T-helper 17 cell (primary cell): Measurements from ENCODE around the gene ANKRD29. TPM values are rescaled to one million over a fixed set of nuclear protein-coding genes. Genes with fewer than 3 reads are reported as not detected.
A peak's percentile ranks its signal among the peaks of the same experiment; 100 is the strongest.

Source experiments
- ATAC-seq: fragments of 150-1000 bp; cut with Tn5 transposase; 2 replicates; pipeline ENCODE4 v1.10.0; 2021; ENCODE audit warnings: mild to moderate bottlenecking, moderate library complexity
- DNase-seq, 3 donors: peaks; one replicate each; pipeline versions ENCODE4 v3.0.0 to v3.0.0-alpha.2; 2020 to 2021
- H3K9me3 ChIP-seq: one replicate; pipeline ENCODE4 v1.7.0; 2013; ENCODE audit warnings: low read length, mild to moderate bottlenecking; ENCODE audit not compliant: control insufficient read depth, poor library complexity, severe bottlenecking
- H3K27ac Mint-ChIP-seq: one replicate; pipeline ENCODE4 v1.8.0; 2022; ENCODE audit warnings: mild to moderate bottlenecking, moderate library complexity, mixed read lengths
- H3K27me3 Mint-ChIP-seq: one replicate; pipeline ENCODE4 v1.8.0; 2022; ENCODE audit warnings: mixed read lengths
- H3K36me3 Mint-ChIP-seq: one replicate; pipeline ENCODE4 v1.8.0; 2022; ENCODE audit warnings: low read depth, mixed read lengths
- H3K4me1 Mint-ChIP-seq: one replicate; pipeline ENCODE4 v1.8.0; 2022; ENCODE audit warnings: mild to moderate bottlenecking, mixed read lengths
- H3K4me3 Mint-ChIP-seq: one replicate; pipeline ENCODE4 v1.8.0; 2022; ENCODE audit warnings: mild to moderate bottlenecking, moderate library complexity, mixed read lengths
- total RNA-seq, 4 donors: library from RNA in 2 of 4; stranded (reverse) in 2 of 4; gene quantifications; one replicate each; pipeline ENCODE4 v1.2.3 and lab custom pipeline; 2022 to 2026

Gene ANKRD29
- total RNA-seq, 2 donors from 2014 or later, result 0.25 to 0.26 TPM

- Mint-ChIP-seq H3K27me3 (peaks cover 41% of the 10 kb centered on the region), H3K4me3 (no peak overlapping the region), H3K27ac (no peak overlapping the region), H3K36me3 (peaks cover 8% of the 10 kb centered on the region), H3K4me1 (no peaks in the 10 kb centered on the region)
- ATAC-seq, result no peak
- no peaks in the 10 kb centered on the region for H3K9me3 ChIP-seq
- no peak for DNase-seq
Observed at GRCh38 chr18:23675236-23675635, 12.5 kb upstream of the ANKRD29 start.

GRCh38 chr18:23673725-23674124, 11.0 kb upstream of the ANKRD29 start:
- Mint-ChIP-seq H3K4me3 (no peak overlapping the region), H3K36me3 (peaks cover 2% of the 10 kb centered on the region), H3K27ac (no peak overlapping the region), H3K4me1 (peaks cover 3% of the 10 kb centered on the region), H3K27me3 (peaks cover 29% of the 10 kb centered on the region)
- no peaks in the 10 kb centered on the region for H3K9me3 ChIP-seq
- no peak for ATAC-seq
- no peak for DNase-seq

GRCh38 chr18:23671564-23671963, 8.9 kb upstream of the ANKRD29 start:
- Mint-ChIP-seq H3K4me1 (peaks cover 3% of the 10 kb centered on the region), H3K4me3 (no peak overlapping the region), H3K36me3 (peaks cover 2% of the 10 kb centered on the region), H3K27me3 (peaks cover 21% of the 10 kb centered on the region), H3K27ac (no peak overlapping the region)
- no peak for ATAC-seq
- no peaks in the 10 kb centered on the region for H3K9me3 ChIP-seq
- no peak for DNase-seq

- Mint-ChIP-seq H3K27ac (no peak overlapping the region), H3K4me3 (no peak overlapping the region), H3K4me1 (peaks cover 8% of the 10 kb centered on the region), H3K27me3 (peaks cover 17% of the 10 kb centered on the region), H3K36me3 (no peaks in the 10 kb centered on the region)
- no peak for ATAC-seq
- H3K9me3 ChIP-seq, result no peaks in the 10 kb centered on the region
- no peak for DNase-seq
Observed at GRCh38 chr18:23669804-23670405, 7.2 kb upstream of the ANKRD29 start.

GRCh38 chr18:23669202-23669766, 6.6 kb upstream of the ANKRD29 start:
- peaks cover 17% of the 10 kb centered on the region for H3K27me3 Mint-ChIP-seq
- no peak for ATAC-seq
- H3K36me3 Mint-ChIP-seq, result no peaks in the 10 kb centered on the region
- no peak for DNase-seq
- peaks cover 8% of the 10 kb centered on the region for H3K4me1 Mint-ChIP-seq
- no peaks in the 10 kb centered on the region for H3K9me3 ChIP-seq
- H3K27ac Mint-ChIP-seq, result no peak overlapping the region
- H3K4me3 Mint-ChIP-seq, result no peak overlapping the region

- H3K27me3 Mint-ChIP-seq, result peaks cover 17% of the 10 kb centered on the region
- no peak overlapping the region for H3K27ac Mint-ChIP-seq
- H3K9me3 ChIP-seq, result no peaks in the 10 kb centered on the region
- H3K4me3 Mint-ChIP-seq, result no peak overlapping the region
- no peaks in the 10 kb centered on the region for H3K36me3 Mint-ChIP-seq
- peaks cover 8% of the 10 kb centered on the region for H3K4me1 Mint-ChIP-seq
- no peak for DNase-seq
- ATAC-seq, result no peak
Observed at GRCh38 chr18:23668731-23669130, 6.0 kb upstream of the ANKRD29 start.

- H3K9me3 ChIP-seq, result no peaks in the 10 kb centered on the region
- no peak for ATAC-seq
- no peak for DNase-seq
- peaks cover 3% of the 10 kb centered on the region for H3K36me3 Mint-ChIP-seq
- no peak overlapping the region for H3K27ac Mint-ChIP-seq
- no peak overlapping the region for H3K4me3 Mint-ChIP-seq
- H3K4me1 Mint-ChIP-seq, result peaks cover 17% of the 10 kb centered on the region
- H3K27me3 Mint-ChIP-seq, result peaks cover 18% of the 10 kb centered on the region
Observed at GRCh38 chr18:23667114-23667513, 4.4 kb upstream of the ANKRD29 start.

GRCh38 chr18:23664674-23665073, 2.0 kb upstream of the ANKRD29 start:
- peaks cover 24% of the 10 kb centered on the region for H3K27me3 Mint-ChIP-seq
- ATAC-seq, result no peak
- no peaks in the 10 kb centered on the region for H3K9me3 ChIP-seq

GRCh38 chr18:23661735-23662308, 889 bp downstream of the ANKRD29 start:
- no peaks in the 10 kb centered on the region for H3K9me3 ChIP-seq
- peaks cover 49% of the 10 kb centered on the region for H3K27me3 Mint-ChIP-seq
- DNase-seq, result no peak
- H3K36me3 Mint-ChIP-seq, result peaks cover 3% of the 10 kb centered on the region
- no peak for ATAC-seq
- peaks cover 23% of the 10 kb centered on the region for H3K4me1 Mint-ChIP-seq
- H3K27ac Mint-ChIP-seq, result peak overlapping the region; percentile 21
- H3K4me3 Mint-ChIP-seq, result peak overlapping the region; percentile 81

More at GRCh38 chr18:23664674-23665073, 2.0 kb upstream of the ANKRD29 start:
- no peak for DNase-seq
- Mint-ChIP-seq H3K4me3 (no peak overlapping the region), H3K4me1 (peaks cover 23% of the 10 kb centered on the region), H3K27ac (no peak overlapping the region), H3K36me3 (peaks cover 3% of the 10 kb centered on the region)

- Mint-ChIP-seq H3K27me3 (peaks cover 51% of the 10 kb centered on the region), H3K4me1 (peaks cover 17% of the 10 kb centered on the region), H3K4me3 (no peak overlapping the region), H3K27ac (no peak overlapping the region), H3K36me3 (peaks cover 3% of the 10 kb centered on the region)
- H3K9me3 ChIP-seq, result no peaks in the 10 kb centered on the region
- ATAC-seq (no peak), DNase-seq (no peak)
Observed at GRCh38 chr18:23658285-23658684, 4.4 kb downstream of the ANKRD29 start.

GRCh38 chr18:23652232-23652631, 10.5 kb downstream of the ANKRD29 start:
- no peaks in the 10 kb centered on the region for H3K36me3 Mint-ChIP-seq
- ATAC-seq (no peak), DNase-seq (no peak)
- no peak overlapping the region for H3K4me3 Mint-ChIP-seq
- H3K27me3 Mint-ChIP-seq, result peaks cover 29% of the 10 kb centered on the region
- H3K9me3 ChIP-seq, result no peaks in the 10 kb centered on the region
- H3K4me1 Mint-ChIP-seq, result peaks cover 14% of the 10 kb centered on the region
- no peak overlapping the region for H3K27ac Mint-ChIP-seq

- DNase-seq (no peak), ATAC-seq (no peak)
- no peak overlapping the region for H3K4me3 Mint-ChIP-seq
- H3K27ac Mint-ChIP-seq, result no peak overlapping the region
- peaks cover 28% of the 10 kb centered on the region for H3K27me3 Mint-ChIP-seq
- peaks cover 10% of the 10 kb centered on the region for H3K4me1 Mint-ChIP-seq
- H3K36me3 Mint-ChIP-seq, result no peaks in the 10 kb centered on the region
- no peaks in the 10 kb centered on the region for H3K9me3 ChIP-seq
Observed at GRCh38 chr18:23650968-23651927, 11.5 kb downstream of the ANKRD29 start.

- Mint-ChIP-seq H3K27me3 (peaks cover 33% of the 10 kb centered on the region), H3K27ac (no peak overlapping the region), H3K4me3 (no peak overlapping the region), H3K36me3 (no peaks in the 10 kb centered on the region), H3K4me1 (peaks cover 10% of the 10 kb centered on the region)
- ATAC-seq, result no peak
- no peaks in the 10 kb centered on the region for H3K9me3 ChIP-seq
- DNase-seq, result no peak
Observed at GRCh38 chr18:23648940-23649607, 13.6 kb downstream of the ANKRD29 start.
